ENCODE data around the gene ESPL1. TPM values are rescaled to one million over a fixed set of nuclear protein-coding genes. Genes with fewer than 3 reads are reported as not detected.
A peak's percentile ranks its signal among the peaks of the same experiment; 100 is the strongest.

ESPL1 gene
- total and polyA plus RNA-seq, 2 of the 13 experiments (the other 11 are each of a cell fraction or from before 2014, with no cell fraction given) = 5.8 to 11.5 TPM

DNA sequence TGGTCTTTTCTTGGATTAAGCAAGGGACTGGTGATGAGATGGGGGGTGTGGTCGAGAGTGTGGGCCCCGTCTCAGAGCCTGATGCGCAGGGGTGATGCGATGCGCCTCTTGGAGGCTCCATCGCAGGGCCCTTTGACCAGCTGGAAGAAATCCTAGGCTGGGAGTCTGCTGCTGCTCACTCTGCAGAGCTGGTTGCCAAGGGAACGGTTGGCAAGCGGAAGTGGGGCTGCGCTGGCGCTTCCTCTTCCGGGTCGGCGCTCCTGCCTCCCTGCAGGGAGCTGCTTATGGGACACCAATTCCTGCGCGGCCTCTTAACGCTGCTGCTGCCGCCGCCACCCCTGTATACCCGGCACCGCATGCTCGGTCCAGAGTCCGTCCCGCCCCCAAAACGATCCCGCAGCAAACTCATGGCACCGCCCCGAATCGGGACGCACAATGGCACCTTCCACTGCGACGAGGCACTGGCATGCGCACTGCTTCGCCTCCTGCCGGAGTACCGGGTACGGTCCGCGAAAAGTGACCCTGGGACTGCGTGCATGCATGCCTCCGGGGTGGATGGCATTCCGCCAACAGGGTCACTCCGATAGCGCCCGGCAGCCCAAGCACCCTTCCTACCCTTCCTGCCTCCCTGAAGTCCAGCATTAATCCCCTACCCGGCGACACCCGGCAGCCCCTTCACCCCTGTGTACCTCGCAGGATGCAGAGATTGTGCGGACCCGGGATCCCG is 31.5 kb downstream of the ESPL1 start, which contains the start of gene MYG1 (continued):
- TF ChIP-seq MED1 (CRISPR knock-in tag; IDR thresholded peaks at IDR 0.05) = 0 out of 2 replicates have a peak, but pooled peaks have one; percentile 51
- no peak for TF ChIP-seq ZNF282 (IDR thresholded peaks at IDR 0.05; ENCODE audit: partially characterized antibody)
- TF ChIP-seq, protein P1, sequence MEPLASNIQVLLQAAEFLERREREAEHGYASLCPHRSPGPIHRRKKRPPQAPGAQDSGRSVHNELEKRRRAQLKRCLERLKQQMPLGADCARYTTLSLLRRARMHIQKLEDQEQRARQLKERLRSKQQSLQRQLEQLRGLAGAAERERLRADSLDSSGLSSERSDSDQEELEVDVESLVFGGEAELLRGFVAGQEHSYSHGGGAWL (CRISPR knock-in tag; IDR thresholded peaks at IDR 0.05) = peak; percentile 82
- peak; percentile 69 for TF ChIP-seq HDAC2 (CRISPR knock-in tag; IDR thresholded peaks at IDR 0.05)
- TF ChIP-seq AHR (CRISPR knock-in tag; IDR thresholded peaks at IDR 0.05) = no peak
- no peak for TF ChIP-seq ZNF652 (CRISPR knock-in tag; IDR thresholded peaks at IDR 0.05; ENCODE audit: borderline replicate concordance, low read depth)
- TF ChIP-seq, protein P2, sequence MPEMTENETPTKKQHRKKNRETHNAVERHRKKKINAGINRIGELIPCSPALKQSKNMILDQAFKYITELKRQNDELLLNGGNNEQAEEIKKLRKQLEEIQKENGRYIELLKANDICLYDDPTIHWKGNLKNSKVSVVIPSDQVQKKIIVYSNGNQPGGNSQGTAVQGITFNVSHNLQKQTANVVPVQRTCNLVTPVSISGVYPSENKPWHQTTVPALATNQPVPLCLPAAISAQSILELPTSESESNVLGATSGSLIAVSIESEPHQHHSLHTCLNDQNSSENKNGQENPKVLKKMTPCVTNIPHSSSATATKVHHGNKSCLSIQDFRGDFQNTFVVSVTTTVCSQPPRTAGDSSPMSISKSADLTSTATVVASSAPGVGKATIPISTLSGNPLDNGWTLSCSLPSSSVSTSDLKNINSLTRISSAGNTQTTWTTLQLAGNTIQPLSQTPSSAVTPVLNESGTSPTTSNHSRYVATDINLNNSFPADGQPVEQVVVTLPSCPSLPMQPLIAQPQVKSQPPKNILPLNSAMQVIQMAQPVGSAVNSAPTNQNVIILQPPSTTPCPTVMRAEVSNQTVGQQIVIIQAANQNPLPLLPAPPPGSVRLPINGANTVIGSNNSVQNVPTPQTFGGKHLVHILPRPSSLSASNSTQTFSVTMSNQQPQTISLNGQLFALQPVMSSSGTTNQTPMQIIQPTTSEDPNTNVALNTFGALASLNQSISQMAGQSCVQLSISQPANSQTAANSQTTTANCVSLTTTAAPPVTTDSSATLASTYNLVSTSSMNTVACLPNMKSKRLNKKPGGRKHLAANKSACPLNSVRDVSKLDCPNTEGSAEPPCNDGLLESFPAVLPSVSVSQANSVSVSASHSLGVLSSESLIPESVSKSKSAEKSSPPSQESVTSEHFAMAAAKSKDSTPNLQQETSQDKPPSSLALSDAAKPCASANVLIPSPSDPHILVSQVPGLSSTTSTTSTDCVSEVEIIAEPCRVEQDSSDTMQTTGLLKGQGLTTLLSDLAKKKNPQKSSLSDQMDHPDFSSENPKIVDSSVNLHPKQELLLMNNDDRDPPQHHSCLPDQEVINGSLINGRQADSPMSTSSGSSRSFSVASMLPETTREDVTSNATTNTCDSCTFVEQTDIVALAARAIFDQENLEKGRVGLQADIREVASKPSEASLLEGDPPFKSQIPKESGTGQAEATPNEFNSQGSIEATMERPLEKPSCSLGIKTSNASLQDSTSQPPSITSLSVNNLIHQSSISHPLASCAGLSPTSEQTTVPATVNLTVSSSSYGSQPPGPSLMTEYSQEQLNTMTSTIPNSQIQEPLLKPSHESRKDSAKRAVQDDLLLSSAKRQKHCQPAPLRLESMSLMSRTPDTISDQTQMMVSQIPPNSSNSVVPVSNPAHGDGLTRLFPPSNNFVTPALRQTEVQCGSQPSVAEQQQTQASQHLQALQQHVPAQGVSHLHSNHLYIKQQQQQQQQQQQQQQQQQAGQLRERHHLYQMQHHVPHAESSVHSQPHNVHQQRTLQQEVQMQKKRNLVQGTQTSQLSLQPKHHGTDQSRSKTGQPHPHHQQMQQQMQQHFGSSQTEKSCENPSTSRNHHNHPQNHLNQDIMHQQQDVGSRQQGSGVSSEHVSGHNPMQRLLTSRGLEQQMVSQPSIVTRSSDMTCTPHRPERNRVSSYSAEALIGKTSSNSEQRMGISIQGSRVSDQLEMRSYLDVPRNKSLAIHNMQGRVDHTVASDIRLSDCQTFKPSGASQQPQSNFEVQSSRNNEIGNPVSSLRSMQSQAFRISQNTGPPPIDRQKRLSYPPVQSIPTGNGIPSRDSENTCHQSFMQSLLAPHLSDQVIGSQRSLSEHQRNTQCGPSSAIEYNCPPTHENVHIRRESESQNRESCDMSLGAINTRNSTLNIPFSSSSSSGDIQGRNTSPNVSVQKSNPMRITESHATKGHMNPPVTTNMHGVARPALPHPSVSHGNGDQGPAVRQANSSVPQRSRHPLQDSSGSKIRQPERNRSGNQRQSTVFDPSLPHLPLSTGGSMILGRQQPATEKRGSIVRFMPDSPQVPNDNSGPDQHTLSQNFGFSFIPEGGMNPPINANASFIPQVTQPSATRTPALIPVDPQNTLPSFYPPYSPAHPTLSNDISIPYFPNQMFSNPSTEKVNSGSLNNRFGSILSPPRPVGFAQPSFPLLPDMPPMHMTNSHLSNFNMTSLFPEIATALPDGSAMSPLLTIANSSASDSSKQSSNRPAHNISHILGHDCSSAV (CRISPR knock-in tag; IDR thresholded peaks at IDR 0.05; ENCODE audit: borderline replicate concordance) = no peak
- TF ChIP-seq GATAD2A (CRISPR knock-in tag; IDR thresholded peaks at IDR 0.05) = no peak; the same call in 1 of the 2 replicates
- TF ChIP-seq ZNF543 (CRISPR knock-in tag; IDR thresholded peaks at IDR 0.05) = 0 out of 2 replicates have a peak, but pooled peaks have one; percentile 74
- TF ChIP-seq, protein P3, sequence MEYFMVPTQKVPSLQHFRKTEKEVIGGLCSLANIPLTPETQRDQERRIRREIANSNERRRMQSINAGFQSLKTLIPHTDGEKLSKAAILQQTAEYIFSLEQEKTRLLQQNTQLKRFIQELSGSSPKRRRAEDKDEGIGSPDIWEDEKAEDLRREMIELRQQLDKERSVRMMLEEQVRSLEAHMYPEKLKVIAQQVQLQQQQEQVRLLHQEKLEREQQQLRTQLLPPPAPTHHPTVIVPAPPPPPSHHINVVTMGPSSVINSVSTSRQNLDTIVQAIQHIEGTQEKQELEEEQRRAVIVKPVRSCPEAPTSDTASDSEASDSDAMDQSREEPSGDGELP (IDR thresholded peaks at IDR 0.05; ENCODE audit: borderline replicate concordance, low read depth) = peak; percentile 68; the same call in 1 of the 2 replicates
- peak; percentile 89; the same call in 1 of the 2 replicates for TF ChIP-seq ZBTB3 (CRISPR knock-in tag; IDR thresholded peaks at IDR 0.05; ENCODE audit: borderline replicate concordance, low read depth)
- TF ChIP-seq, protein P4, sequence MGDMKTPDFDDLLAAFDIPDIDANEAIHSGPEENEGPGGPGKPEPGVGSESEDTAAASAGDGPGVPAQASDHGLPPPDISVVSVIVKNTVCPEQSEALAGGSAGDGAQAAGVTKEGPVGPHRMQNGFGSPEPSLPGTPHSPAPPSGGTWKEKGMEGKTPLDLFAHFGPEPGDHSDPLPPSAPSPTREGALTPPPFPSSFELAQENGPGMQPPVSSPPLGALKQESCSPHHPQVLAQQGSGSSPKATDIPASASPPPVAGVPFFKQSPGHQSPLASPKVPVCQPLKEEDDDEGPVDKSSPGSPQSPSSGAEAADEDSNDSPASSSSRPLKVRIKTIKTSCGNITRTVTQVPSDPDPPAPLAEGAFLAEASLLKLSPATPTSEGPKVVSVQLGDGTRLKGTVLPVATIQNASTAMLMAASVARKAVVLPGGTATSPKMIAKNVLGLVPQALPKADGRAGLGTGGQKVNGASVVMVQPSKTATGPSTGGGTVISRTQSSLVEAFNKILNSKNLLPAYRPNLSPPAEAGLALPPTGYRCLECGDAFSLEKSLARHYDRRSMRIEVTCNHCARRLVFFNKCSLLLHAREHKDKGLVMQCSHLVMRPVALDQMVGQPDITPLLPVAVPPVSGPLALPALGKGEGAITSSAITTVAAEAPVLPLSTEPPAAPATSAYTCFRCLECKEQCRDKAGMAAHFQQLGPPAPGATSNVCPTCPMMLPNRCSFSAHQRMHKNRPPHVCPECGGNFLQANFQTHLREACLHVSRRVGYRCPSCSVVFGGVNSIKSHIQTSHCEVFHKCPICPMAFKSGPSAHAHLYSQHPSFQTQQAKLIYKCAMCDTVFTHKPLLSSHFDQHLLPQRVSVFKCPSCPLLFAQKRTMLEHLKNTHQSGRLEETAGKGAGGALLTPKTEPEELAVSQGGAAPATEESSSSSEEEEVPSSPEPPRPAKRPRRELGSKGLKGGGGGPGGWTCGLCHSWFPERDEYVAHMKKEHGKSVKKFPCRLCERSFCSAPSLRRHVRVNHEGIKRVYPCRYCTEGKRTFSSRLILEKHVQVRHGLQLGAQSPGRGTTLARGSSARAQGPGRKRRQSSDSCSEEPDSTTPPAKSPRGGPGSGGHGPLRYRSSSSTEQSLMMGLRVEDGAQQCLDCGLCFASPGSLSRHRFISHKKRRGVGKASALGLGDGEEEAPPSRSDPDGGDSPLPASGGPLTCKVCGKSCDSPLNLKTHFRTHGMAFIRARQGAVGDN (CRISPR knock-in tag; IDR thresholded peaks at IDR 0.05) = peak; percentile 96

Measured in HepG2 (cell line).